NCI-H146 treated with DMSO at 0.1 percent for 48 hours (cell line): ENCODE measurements around the gene SLC6A18.

Experiments used
- DNase-seq: peaks from one replicate; lab custom pipeline; 2025; ENCODE audit not compliant: unreplicated experiment; lab: John Stamatoyannopoulos, UW

The SLC6A18 gene

DNA sequence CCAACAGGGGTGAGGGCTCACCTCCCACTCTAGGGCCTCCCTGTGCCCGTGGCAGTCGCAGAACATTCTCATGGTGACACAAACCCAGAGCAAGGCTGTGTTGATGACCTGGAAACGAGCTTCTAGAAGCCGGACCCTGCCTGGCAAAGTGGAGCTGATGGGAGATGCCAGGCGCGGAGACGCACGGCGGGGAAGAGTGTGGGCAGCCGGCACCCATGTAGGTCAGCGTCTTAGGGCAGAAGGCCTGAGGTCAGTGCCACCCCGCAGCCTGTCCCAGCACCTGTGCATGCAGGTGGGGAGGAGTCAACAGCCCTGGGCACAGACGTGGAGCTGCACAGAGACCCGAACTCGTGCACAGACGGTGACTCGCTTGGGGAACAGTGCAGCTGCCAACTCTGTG lies 5.4 kb downstream of the SLC6A18 start:
- no peak for DNase-seq

DNA sequence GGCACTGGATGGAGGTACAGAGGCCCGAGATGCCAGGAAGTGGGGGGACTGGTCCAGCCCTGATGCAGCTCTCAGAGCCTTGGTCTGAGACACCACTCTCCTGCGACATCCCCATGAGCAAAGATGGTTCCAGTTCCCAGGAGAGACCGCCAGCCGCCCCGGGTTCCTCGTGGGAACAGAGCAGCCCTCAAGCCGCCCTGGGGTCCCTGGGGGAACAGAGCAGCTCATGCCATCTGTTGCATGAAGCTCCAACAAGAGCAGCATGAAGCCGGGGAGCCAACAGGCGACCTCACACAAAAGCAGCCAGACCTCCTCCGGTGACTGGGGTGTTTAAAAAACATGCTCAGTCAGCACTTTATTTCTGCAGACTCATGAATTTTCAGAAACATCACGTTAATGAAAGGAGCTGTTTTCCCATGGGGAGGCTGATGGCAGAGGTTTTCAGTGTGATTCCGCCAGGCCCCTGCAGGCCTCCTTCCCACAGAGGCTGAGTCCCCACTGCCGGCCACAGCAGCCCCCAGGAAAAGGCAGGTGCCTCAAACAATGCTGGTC lies 6.2 kb downstream of the SLC6A18 start:
- no peak for DNase-seq

DNA sequence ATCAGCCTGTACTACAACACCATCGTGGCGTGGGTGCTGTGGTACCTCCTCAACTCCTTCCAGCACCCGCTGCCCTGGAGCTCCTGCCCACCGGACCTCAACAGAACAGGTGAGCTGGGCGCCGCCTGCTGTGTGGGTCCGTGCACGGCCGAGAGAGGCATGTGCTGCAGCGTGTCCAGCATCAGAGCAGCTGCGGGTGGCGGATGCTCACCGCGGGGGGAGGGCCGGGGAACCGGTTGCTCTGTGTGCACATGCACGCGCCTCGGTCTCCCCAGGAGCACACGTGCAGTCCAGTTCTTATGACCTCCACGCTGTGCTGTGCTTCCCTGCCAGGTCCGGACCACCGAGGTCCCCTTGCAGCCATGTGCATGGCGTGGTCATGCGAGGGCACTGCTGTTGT lies 7.6 kb downstream of the SLC6A18 start:
- peak; percentile 29 for DNase-seq

DNA sequence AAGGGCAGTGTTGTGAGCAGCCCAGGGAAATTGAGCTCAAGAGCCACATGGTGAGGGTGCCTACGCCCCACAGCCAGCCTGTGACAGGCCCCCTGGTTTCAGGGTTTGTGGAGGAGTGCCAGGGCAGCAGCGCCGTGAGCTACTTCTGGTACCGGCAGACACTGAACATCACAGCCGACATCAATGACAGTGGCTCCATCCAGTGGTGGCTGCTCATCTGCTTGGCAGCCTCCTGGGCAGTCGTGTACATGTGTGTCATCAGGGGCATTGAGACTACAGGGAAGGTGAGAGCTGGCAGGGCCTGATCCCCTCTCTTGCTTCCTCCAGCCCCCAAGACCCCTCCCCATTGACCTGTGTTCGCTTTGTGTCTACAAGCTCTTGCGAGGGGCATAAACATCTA lies 10.2 kb downstream of the SLC6A18 start:
- no peak for DNase-seq

GRCh38 chr5:1235838-1236237 lies 10.7 kb downstream of the SLC6A18 start:
- DNase-seq: no peak

- no peak for DNase-seq
Observed at GRCh38 chr5:1239505-1240251, 14.5 kb downstream of the SLC6A18 start.

DNA sequence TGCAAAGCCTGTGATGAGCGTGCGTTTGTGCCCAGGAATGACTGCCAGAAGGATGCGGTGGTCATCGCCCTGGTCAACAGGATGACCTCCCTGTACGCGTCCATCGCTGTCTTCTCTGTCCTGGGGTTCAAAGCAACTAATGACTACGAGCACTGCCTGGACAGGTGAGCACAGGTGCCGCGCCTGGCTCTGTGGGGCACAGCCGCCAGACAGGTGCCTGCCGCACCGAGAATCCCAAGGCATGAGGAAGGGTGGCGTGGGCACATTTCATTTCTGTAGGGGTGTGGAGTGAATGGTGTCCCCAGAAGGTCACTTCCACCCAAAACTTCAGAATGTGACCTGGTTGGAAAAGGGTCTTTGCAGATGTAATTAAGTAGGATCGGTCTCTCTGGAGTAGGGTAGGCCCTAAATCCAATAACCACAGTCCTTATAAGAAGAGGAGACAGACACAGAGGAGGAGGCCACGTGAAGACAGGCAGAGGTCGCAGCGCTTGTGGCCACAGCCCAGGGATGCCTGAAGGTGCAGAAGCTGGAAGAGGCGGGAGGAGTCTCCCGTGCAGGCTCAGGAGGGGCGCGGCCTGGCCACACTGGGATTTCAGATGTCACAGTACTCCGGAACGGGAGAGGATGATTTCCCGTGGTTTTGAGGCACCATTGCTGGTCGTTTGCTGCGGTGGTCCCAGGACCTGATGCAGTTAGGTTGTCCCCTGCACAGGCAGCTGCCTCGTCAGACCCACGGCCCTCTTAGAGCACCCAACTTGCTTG lies 15.5 kb downstream of the SLC6A18 start:
- no peak for DNase-seq

DNA sequence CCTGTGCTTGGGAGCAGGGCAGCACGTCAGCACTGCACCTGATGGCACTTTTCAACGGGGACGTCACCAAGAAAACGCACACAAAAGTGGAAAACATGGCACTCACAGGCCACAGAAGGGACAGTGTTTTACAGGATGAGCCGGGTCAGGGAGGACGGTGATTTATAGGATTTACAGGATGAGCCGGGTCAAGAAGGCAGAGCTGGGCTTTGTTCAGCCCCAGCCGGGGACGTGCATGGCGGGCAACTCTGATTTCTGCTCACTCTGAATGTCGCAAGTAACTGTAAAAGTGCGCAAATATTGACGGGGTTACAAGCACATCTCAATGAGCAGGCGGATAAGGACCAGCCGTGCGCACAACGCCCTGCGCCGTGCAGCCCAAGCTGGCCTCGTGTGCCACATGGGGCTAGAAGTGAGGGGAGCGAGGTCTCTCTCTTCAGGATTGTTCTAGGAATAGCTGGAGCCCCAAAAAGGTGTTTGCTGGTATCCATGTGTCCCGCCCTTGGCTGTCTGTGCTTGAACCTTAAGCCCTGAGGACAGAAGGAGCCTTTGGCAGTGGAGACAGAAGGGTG lies 16.4 kb downstream of the SLC6A18 start:
- no peak for DNase-seq

- DNase-seq: no peak
Observed at GRCh38 chr5:1242733-1243486, 17.7 kb downstream of the SLC6A18 start.

DNA sequence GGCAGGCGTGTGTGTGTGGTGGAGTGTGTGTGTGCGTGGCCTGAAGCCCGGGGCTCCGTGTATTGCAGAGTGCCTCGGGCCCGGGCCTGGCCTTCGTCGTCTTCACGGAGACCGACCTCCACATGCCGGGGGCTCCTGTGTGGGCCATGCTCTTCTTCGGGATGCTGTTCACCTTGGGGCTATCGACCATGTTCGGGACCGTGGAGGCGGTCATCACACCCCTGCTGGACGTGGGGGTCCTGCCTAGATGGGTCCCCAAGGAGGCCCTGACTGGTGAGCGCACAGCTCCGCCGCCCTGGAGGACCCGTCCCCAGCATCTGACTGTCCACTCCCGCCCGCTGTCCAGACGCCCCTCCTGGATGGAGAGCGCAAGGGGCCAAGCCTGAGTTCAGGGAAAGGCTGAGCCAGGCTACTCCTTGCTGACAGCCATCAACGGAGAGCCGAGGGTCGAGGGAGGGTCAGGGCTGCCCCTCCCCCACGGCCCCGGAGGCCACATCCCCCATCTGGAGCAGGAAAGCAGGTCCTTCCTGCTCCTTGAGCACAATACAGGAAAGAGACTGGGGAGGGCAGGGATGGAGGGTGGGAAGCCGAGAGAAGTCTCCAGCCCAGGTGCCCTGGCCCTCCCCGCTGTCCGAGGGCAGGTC lies 18.4 kb downstream of the SLC6A18 start:
- no peak for DNase-seq

DNA sequence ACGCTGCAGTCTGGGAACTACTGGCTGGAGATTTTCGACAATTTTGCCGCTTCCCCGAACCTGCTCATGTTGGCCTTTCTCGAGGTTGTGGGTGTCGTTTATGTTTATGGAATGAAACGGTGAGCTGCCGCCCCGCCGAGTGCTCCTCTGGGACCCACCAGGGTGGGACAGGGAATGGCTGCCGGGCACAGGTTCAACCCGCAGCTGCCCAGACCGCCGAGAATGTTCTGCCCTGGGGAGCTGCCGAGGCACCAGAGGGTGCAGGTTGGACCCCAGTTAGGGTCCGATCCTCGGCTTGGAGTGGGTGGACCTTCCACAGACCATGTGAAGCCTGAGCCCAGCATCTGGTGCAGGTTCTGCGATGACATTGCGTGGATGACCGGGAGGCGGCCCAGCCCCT lies 19.1 kb downstream of the SLC6A18 start:
- DNase-seq: no peak

DNA sequence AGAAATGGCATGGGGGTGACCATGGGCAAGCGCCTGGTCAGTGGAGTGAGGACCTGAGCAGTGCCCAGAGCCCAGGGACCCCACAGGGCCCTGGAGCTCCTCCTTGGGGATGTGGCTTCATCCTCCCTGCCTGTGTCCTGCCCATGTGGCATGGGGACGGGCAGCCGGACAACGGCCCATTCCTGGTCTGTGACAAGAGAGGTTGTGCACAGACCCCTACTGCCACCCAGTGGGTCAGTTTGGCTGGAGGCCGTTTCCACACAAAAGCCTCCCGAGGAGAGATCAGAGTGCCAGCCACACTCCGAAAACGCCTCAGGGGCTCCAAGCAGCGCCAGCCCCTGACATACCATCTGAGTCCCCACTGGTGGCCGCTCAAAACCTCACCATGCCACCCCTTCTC lies 19.8 kb downstream of the SLC6A18 start:
- no peak for DNase-seq

GRCh38 chr5:1245905-1246576 lies 20.9 kb downstream of the SLC6A18 start:
- DNase-seq: peak; percentile 27

DNA sequence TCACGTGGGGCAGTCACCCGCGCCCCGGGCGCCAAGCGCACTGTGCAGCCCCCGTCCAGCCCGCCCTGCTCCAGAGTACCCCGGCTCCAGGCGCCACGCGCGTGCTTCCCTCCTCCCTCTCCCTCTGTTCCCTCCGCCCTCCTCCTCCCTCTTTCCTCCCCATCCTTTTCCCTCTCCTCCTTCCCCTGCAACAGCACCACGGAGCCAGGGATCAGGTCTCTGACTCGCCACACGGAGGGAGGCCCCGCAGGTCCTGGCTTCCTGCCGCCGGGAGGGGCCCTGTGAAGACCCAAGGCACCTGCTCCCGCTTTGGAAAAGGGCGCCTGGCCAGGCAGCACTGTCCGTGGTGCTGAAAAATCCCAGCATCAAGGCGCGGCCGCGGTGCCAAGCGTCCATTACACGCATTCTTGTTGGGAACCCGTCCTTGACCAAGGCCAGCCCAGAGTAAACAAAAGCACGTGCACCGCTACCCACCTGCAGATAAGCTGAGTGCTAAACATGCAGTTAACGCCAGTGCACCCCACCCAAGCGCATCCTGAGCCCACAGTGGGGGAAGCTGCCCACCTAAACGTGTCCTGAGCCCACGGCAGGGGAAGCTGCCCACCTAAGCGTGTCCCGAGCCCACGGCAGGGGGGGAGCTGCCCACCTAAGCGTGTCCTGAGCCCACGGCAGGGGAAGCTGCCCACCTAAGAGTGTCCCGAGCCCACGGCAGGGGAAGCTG lies 21.7 kb downstream of the SLC6A18 start:
- DNase-seq: peak; percentile 51

- DNase-seq: no peak
Observed at GRCh38 chr5:1247811-1248210, 22.6 kb downstream of the SLC6A18 start.

DNA sequence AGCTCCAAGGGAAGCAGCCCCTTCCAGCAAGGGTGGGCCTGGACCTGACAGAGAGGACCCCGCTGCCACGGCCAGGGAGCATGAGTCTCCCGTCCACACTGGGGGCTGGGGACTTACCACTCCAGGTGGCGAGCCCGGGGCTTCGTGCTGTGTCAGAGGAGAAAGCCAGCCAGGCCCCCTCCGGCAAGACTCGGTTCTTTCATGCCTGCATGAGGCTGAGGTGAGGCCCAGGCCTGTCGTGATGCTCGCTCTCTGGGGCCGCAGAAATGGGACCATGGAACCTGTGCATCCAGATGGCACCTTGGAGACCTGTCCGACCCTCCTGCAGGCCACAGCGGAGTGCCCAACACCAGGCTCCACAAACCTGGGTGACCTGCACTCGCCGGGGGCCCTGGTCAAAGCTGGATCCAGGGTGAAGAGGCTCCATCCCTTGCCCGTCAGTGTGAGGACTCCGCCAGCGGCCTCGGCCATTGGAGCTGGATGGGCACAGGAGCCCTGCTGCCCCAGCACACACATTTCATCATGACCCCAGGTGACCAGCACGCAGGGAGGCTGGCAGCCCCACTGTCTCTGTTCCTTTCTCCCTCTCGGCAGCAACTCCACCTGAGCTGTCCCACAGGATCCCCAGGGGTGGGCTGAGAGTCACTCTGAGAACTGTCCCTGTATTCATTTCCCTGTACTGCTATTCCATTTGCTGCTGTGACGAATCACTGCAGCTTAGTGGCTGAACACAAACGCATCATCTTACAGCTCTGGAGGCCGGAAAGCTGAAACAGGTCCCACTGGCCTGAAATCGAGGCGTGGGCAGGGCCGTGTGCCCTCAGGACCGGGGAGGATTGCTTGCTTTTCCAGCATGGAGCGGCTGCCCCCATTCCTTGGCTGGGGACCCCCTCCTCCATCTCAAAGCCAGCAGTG lies 24.4 kb downstream of the SLC6A18 start:
- no peak for DNase-seq

DNA sequence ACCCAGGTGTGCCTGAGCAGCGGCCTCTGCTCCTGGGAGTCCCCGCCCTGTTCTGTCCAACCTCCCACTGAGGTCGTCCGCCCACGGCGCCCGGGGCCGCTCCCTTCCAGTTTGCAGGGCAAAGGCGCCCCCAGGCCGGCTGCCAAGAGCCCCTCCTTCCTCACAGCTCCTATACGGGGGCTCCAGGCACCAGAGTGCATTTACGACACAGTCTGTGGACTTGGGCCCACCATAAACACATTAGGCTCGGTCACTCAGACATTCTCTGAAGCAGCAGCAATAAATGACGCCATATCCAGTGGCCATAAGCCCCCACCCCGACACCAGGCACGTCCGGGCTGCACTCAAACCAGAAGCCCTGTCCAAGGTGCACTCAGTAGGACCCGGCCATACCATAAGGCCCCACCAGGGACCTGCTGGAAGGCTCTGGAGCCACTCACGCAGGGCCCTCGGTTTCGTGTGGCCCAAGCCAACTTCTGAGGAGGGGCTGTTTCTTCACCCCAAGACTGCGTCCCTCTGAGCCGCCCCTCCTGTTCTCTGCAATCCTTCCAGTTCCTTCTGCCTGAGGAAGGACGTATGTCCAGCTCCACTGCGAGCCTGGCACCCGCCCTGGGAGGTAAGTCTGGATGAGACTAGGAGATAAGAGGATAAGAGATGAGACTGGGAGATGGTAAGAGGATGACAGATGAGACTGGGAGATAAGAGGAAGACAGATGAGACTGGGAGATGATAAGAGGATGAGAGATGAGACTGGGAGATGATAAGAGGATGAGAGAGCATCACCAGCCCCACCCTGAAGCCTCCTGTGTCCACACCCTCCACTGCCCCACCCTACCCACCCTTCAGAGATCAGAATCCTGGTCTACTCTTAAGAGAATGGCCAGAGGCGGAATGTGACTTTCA lies 26.7 kb downstream of the SLC6A18 start:
- no peak for DNase-seq
